ENCODE data around the gene NXPE1. TPM values are rescaled to one million over a fixed set of nuclear protein-coding genes. Genes with fewer than 3 reads are reported as not detected.

Gene NXPE1
- total RNA-seq, 3 donors from 2014 or later, result 139 to 414 (median 194) TPM

- no peaks in the 10 kb centered on the region for H3K9me3 ChIP-seq
- intact Hi-C loops (cut with DNase I, micrococcal nuclease), result no loop called here
- H3K4me1 ChIP-seq (ENCODE audit: low read depth), result peaks cover 6% of the 10 kb centered on the region
- no peak overlapping the region for H3K4me3 ChIP-seq
- H3K36me3 ChIP-seq (ENCODE audit: low read depth), result no peaks in the 10 kb centered on the region
- DNase-seq (no peak), ATAC-seq (no peak)
- TF ChIP-seq CTCF (IDR thresholded peaks at IDR 0.05), result no peak
These were observed 6.0 kb downstream of the NXPE1 start for GRCh38 chr11:114553642-114554041.

DNA sequence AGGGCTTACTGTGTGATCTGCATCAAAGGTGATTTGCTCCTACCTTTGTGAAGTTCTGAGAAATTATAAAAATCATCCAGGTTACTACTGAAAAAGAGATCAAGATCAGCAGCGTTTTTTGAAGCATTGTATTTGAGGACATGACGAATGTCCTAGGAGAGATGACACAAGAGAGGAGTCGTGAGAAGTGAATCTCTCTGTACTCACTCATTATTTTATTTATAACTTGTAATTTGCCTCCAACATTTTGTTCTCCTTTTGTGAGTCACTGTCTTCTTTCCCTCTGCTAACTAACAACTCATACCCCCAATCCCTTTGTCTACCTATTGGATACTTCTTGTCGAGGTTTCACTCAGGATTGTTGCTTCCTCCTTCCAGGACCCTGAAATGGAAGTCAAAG, 8.6 kb downstream of the NXPE1 start:
- intact Hi-C loops (cut with DNase I, micrococcal nuclease), result no loop called here
- H3K36me3 ChIP-seq (ENCODE audit: low read depth), result no peaks in the 10 kb centered on the region
- H3K4me3 ChIP-seq, result no peak overlapping the region
- no peaks in the 10 kb centered on the region for H3K9me3 ChIP-seq
- no peak for TF ChIP-seq CTCF (IDR thresholded peaks at IDR 0.05)
- H3K4me1 ChIP-seq (ENCODE audit: low read depth), result peaks cover 3% of the 10 kb centered on the region
- DNase-seq, result no peak
- ATAC-seq, result no peak

GRCh38 chr11:114525682-114526081, 34.0 kb downstream of the NXPE1 start:
- Histone ChIP-seq H3K4me3 (no peak overlapping the region), H3K9me3 (no peaks in the 10 kb centered on the region), H3K36me3 (ENCODE audit: low read depth) (no peaks in the 10 kb centered on the region), H3K4me1 (ENCODE audit: low read depth) (no peaks in the 10 kb centered on the region)
- DNase-seq (peak in 1 of 3 donors; percentile 23), ATAC-seq (peak; percentile 63)
- intact Hi-C loops (cut with DNase I, micrococcal nuclease), result no loop called here
- no peak for TF ChIP-seq CTCF (IDR thresholded peaks at IDR 0.05)

DNA sequence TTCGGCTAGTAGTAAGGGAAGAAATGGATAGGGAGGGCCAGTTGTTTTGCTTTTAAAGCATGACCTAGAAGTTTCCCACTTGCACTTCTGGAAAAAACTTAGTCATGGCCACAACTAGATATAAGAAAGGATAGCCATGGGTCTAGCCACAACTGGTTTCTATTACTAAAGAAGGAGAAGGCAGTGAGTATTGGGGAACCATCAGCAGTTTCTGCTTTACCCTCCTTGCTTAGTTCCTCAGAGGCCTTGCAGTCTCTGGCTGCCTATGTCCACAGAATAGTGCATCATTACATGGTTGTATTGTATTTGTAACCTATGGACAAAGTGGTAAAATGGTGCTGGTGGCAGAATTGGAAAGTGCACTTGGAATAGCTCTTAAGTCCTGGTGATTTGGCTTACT, 35.6 kb downstream of the NXPE1 start:
- Histone ChIP-seq H3K9me3 (no peaks in the 10 kb centered on the region), H3K36me3 (ENCODE audit: low read depth) (no peaks in the 10 kb centered on the region), H3K4me3 (no peak overlapping the region), H3K4me1 (ENCODE audit: low read depth) (no peaks in the 10 kb centered on the region)
- no peak for ATAC-seq
- no peak for TF ChIP-seq CTCF (IDR thresholded peaks at IDR 0.05)
- DNase-seq, result no peak
- intact Hi-C loops (cut with DNase I, micrococcal nuclease), result no loop called here

DNA sequence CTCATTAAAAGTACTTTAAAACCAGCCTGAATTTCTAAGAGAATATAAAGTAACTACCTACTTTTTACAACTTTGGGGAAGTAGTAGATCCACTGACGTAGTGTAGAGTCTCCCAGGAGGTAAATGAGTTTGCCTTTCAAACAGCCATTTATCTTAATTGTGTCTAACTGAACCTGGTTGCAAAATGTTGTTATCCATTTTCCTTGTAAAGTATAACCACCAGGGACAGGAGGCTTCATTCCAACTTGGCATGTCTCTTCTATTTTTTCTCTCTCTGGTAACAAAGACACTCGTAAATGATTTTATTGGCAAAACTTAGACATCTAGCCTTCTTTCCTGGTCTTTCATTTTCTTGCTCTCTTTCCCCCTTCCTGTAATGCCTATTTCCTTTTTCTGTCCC, 36.9 kb downstream of the NXPE1 start:
- H3K9me3 ChIP-seq, result no peaks in the 10 kb centered on the region
- H3K4me3 ChIP-seq, result no peak overlapping the region
- intact Hi-C loops (cut with DNase I, micrococcal nuclease), result no loop called here
- DNase-seq (peak in 1 of 3 donors; percentile 40), ATAC-seq (peak; percentile 82)
- no peak for TF ChIP-seq CTCF (IDR thresholded peaks at IDR 0.05)
- H3K4me1 ChIP-seq (ENCODE audit: low read depth), result no peaks in the 10 kb centered on the region
- H3K36me3 ChIP-seq (ENCODE audit: low read depth), result no peaks in the 10 kb centered on the region

- ATAC-seq, result no peak
- no peak for DNase-seq
- H3K9me3 ChIP-seq, result no peaks in the 10 kb centered on the region
- no peaks in the 10 kb centered on the region for H3K36me3 ChIP-seq (ENCODE audit: low read depth)
- intact Hi-C loops (cut with DNase I, micrococcal nuclease), result no loop called here
- TF ChIP-seq CTCF (IDR thresholded peaks at IDR 0.05), result no peak
- H3K4me1 ChIP-seq (ENCODE audit: low read depth), result no peaks in the 10 kb centered on the region
- H3K4me3 ChIP-seq, result no peak overlapping the region
These were observed 48.1 kb downstream of the NXPE1 start for GRCh38 chr11:114511538-114511937.
